Mesangial cell (primary cell): ENCODE results near the gene EDRF1. TPM values are rescaled to one million over a fixed set of nuclear protein-coding genes. Genes with fewer than 3 reads are reported as not detected.

ENCODE experiments used
- total RNA-seq: library from RNA; depleted of rRNA; stranded (reverse); fragments of >200 nt; gene quantifications from 2 replicates; pipeline ENCODE4 v1.2.3, GENCODE V29; 2015

EDRF1 gene, protein sequence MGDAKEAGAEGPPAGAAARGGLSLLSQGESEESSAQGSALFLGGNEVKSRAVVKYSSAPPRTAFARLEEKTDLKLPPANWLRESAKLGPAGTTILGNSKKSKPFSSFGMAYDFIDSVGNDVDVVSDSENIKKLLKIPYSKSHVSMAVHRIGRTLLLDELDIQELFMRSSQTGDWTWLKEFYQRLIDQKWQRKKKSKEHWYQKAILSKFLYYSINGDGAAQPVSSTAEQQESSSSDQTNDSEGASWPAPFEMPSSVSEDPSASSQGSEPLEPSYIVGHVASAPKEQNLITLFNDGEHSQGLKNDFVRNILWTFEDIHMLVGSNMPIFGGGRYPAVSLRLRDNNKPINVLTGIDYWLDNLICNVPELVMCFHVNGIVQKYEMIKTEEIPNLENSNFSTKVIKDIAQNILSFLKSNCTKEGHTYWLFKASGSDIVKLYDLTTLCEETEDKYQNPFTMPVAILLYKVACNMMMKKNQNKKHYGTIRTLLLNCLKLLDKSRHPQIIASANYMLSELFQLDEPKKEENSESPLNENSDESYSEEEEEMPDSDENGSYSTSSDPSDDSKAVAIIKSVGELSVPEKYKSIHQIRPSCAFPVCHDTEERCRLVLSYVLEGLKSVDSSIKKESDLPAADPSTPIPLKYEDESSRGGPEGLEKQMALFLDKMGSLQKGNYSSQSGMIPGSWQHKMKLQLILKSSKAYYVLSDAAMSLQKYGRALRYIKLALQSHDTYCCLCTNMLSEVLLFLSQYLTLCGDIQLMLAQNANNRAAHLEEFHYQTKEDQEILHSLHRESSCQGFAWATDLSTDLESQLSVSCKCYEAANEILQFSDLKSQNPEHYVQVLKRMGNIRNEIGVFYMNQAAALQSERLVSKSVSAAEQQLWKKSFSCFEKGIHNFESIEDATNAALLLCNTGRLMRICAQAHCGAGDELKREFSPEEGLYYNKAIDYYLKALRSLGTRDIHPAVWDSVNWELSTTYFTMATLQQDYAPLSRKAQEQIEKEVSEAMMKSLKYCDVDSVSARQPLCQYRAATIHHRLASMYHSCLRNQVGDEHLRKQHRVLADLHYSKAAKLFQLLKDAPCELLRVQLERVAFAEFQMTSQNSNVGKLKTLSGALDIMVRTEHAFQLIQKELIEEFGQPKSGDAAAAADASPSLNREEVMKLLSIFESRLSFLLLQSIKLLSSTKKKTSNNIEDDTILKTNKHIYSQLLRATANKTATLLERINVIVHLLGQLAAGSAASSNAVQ
- total RNA-seq, result 8.4 and 12.7 TPM in 2 replicates

DNA sequence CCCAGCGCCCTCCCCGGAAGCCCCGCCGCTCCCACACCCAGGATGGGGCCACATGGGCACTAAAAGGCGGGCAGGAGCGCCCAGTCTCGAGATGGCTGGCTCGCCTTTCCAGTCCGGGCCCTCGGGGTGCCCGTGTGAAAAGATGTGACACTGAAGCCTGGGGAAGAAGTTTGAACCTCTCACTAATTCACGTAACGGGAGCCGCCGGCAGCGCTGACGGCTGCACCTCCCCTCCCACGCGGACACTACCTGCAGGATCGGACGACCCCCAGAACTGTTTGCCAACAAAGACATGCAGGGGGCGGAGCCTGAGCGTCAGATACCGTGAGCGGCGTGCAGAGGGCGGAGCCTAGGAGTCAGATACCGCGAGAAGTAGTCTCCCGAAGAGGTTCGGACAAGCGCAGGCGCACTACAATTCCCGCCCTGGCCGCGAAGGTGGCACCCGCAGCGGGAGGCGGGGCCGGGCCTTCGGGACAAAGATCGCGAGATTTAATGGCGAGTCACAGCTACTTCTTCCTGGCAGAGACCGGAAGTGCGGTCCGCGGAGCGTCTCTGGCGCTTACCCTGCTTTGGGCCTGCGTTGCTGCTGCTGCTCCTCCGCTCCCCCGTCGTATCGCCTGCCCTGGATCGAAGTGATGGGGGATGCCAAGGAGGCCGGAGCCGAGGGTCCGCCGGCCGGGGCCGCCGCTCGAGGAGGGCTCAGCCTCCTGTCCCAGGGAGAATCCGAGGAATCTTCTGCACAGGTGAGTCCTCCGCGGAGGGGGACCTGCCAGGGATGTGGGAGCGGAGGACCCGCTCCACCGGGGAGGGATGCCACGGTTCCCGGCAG, at the start of gene EDRF1:
Gene EDRF1 (plus strand): TSS at position 537 of the 829 bp plus-strand sequence. CDS start 99 bp downstream, at position 636.

DNA sequence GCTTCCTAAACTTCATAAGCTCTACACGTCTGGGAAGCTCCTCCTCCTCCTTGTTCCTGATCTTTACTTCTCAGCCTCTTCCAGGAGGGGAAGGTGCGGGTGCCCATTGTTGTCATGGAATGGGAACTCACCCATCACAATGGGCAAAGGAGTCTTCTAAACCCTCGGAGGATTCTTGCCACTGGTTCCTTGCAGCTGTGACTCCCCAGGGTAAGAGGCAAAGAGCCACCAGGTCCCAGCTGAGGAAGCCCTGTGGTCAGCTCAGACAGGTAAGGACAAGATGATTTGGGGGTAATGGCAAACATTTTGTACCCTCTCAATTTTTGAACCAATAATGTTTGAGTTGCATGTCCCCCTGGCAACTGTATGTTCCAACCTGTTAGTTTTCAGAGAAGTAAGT, 36.4 kb upstream of the EDRF1 start, which contains the start of gene TEX36:
Gene TEX36 (minus strand): TSS at position 101 of the 400 bp plus-strand sequence. CDS start 174 bp downstream, outside the sequence.

DNA sequence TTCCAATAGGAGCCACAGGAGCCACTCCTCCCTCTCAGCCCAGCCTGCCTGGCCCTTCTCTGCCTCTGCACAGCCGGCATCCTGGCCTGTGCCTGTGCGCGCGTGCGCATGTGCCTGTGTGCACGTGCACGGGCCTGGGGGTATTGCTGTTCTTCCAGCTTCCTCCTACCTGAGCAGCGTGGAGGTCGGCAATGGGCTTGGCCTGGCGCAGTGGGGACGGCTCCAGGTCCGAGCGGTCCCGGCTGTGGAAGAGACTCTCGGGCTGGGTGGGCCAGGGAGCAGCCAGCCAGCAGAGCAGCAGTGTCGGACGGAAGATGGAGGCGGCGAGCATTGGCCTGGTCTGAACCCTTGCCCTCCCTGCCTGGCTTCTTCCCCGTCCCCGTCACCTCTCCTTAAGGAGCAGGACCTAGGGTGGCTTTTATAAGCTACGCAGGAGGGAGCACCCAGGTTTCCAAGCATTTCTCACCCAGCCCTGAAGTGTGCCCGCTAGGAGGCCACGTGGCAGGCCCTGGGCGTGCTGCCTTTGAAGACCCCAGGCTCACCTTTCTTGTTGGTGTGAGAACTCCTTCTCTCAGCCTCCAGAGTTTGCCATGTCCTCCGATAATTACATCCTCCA, 56.1 kb downstream of the EDRF1 start, which contains the start of gene MMP21:
Gene MMP21 (minus strand): TSS at position 331 of the 616 bp plus-strand sequence. CDS start 0 bp downstream, at position 331.

Other genes with a start within 250 kb of the EDRF1 start
- not detected in 2 replicates for gene TEX36, start 36.5 kb upstream of the EDRF1 start, total RNA-seq
- gene MMP21, start 56.1 kb downstream of the EDRF1 start, total RNA-seq, result 0.13 TPM in 1 of 2 replicates, not detected in the other
- 48.4 and 51.5 TPM in 2 replicates for gene UROS, start 103.5 kb downstream of the EDRF1 start, total RNA-seq
- 12.9 and 41.2 TPM in 2 replicates for gene BCCIP, start 103.8 kb downstream of the EDRF1 start, total RNA-seq
- gene DHX32, start 161.6 kb downstream of the EDRF1 start, total RNA-seq, result 23.6 and 29.4 TPM in 2 replicates
- gene FANK1, start 176.9 kb downstream of the EDRF1 start, total RNA-seq, result 1.8 and 2.9 TPM in 2 replicates